ENCODE measurements around the gene CCDC138.

CCDC138 gene

GRCh38 chr2:108918941-108919341 is 132.4 kb downstream of the CCDC138 start:
- no peak overlapping the region for H3K27ac ChIP-seq (ENCODE audit: low read depth, low read length, severe bottlenecking)
- H3K9me3 ChIP-seq (ENCODE audit: control insufficient read depth, low read length), result no peaks in the 10 kb centered on the region
- no peaks in the 10 kb centered on the region for H3K36me3 ChIP-seq (ENCODE audit: control insufficient read depth, insufficient read depth, low read length)
- H3K4me3 ChIP-seq (ENCODE audit: extremely low read depth, insufficient read depth, low read length, poor library complexity, severe bottlenecking), result no peak overlapping the region
- no peaks in the 10 kb centered on the region for H3K4me1 ChIP-seq (ENCODE audit: control insufficient read depth, insufficient read depth, low read length, poor library complexity, severe bottlenecking)
- 92 to 94% methylated on average over 13 to 14 of the region's 14 CpGs for WGBS, 2 experiments (ENCODE audit: insufficient coverage in 2 of 2)

- no peaks in the 10 kb centered on the region for H3K9me3 ChIP-seq (ENCODE audit: control insufficient read depth, low read length)
- no peaks in the 10 kb centered on the region for H3K4me1 ChIP-seq (ENCODE audit: control insufficient read depth, insufficient read depth, low read length, poor library complexity, severe bottlenecking)
- H3K4me3 ChIP-seq (ENCODE audit: extremely low read depth, insufficient read depth, low read length, poor library complexity, severe bottlenecking), result no peak overlapping the region
- H3K36me3 ChIP-seq (ENCODE audit: control insufficient read depth, insufficient read depth, low read length), result no peaks in the 10 kb centered on the region
- H3K27ac ChIP-seq (ENCODE audit: low read depth, low read length, severe bottlenecking), result no peak overlapping the region
- WGBS, 2 experiments (ENCODE audit: insufficient coverage in 2 of 2), result 89 to 94% methylated on average over 18 to 19 of the region's 19 CpGs
Observed at GRCh38 chr2:108919571-108920373, 133.2 kb downstream of the CCDC138 start.

GRCh38 chr2:108920686-108921085 is 134.1 kb downstream of the CCDC138 start:
- H3K27ac ChIP-seq (ENCODE audit: low read depth, low read length, severe bottlenecking), result no peak overlapping the region
- H3K9me3 ChIP-seq (ENCODE audit: control insufficient read depth, low read length), result no peaks in the 10 kb centered on the region
- H3K36me3 ChIP-seq (ENCODE audit: control insufficient read depth, insufficient read depth, low read length), result no peaks in the 10 kb centered on the region
- WGBS, 2 experiments (ENCODE audit: insufficient coverage in 2 of 2), result 89 to 91% methylated on average over 5 to 7 of the region's 7 CpGs
- no peaks in the 10 kb centered on the region for H3K4me1 ChIP-seq (ENCODE audit: control insufficient read depth, insufficient read depth, low read length, poor library complexity, severe bottlenecking)
- no peak overlapping the region for H3K4me3 ChIP-seq (ENCODE audit: extremely low read depth, insufficient read depth, low read length, poor library complexity, severe bottlenecking)

- H3K4me1 ChIP-seq (ENCODE audit: control insufficient read depth, insufficient read depth, low read length, poor library complexity, severe bottlenecking), result no peaks in the 10 kb centered on the region
Observed at GRCh38 chr2:108921096-108922030, 134.8 kb downstream of the CCDC138 start.

GRCh38 chr2:108922141-108922915 is 135.8 kb downstream of the CCDC138 start:
- 56 to 74% methylated on average over 4 to 6 of the region's 11 CpGs for WGBS, 2 experiments (ENCODE audit: insufficient coverage in 2 of 2)
- no peak overlapping the region for H3K4me3 ChIP-seq (ENCODE audit: extremely low read depth, insufficient read depth, low read length, poor library complexity, severe bottlenecking)
- H3K9me3 ChIP-seq (ENCODE audit: control insufficient read depth, low read length), result no peaks in the 10 kb centered on the region
- no peaks in the 10 kb centered on the region for H3K4me1 ChIP-seq (ENCODE audit: control insufficient read depth, insufficient read depth, low read length, poor library complexity, severe bottlenecking)
- H3K36me3 ChIP-seq (ENCODE audit: control insufficient read depth, insufficient read depth, low read length), result no peaks in the 10 kb centered on the region
- no peak overlapping the region for H3K27ac ChIP-seq (ENCODE audit: low read depth, low read length, severe bottlenecking)

More at GRCh38 chr2:108921096-108922030, 134.8 kb downstream of the CCDC138 start:
- Histone ChIP-seq H3K4me3 (ENCODE audit: extremely low read depth, insufficient read depth, low read length, poor library complexity, severe bottlenecking) (no peak overlapping the region), H3K9me3 (ENCODE audit: control insufficient read depth, low read length) (no peaks in the 10 kb centered on the region), H3K36me3 (ENCODE audit: control insufficient read depth, insufficient read depth, low read length) (no peaks in the 10 kb centered on the region), H3K27ac (ENCODE audit: low read depth, low read length, severe bottlenecking) (no peak overlapping the region)
- WGBS, 2 experiments (ENCODE audit: insufficient coverage in 2 of 2), result 87 to 95% methylated on average over 13 to 14 of the region's 16 CpGs

- Histone ChIP-seq H3K27ac (ENCODE audit: low read depth, low read length, severe bottlenecking) (no peak overlapping the region), H3K4me3 (ENCODE audit: extremely low read depth, insufficient read depth, low read length, poor library complexity, severe bottlenecking) (no peak overlapping the region), H3K4me1 (ENCODE audit: control insufficient read depth, insufficient read depth, low read length, poor library complexity, severe bottlenecking) (no peaks in the 10 kb centered on the region), H3K36me3 (ENCODE audit: control insufficient read depth, insufficient read depth, low read length) (no peaks in the 10 kb centered on the region), H3K9me3 (ENCODE audit: control insufficient read depth, low read length) (no peaks in the 10 kb centered on the region)
- 92 to 93% methylated on average over 6 to 10 of the region's 12 CpGs for whole genome bisulfite sequencing, 2 experiments (ENCODE audit: insufficient coverage in 2 of 2)
Observed at GRCh38 chr2:108923019-108923700, 136.6 kb downstream of the CCDC138 start.

- no peaks in the 10 kb centered on the region for H3K9me3 ChIP-seq (ENCODE audit: control insufficient read depth, low read length)
- H3K36me3 ChIP-seq (ENCODE audit: control insufficient read depth, insufficient read depth, low read length), result no peaks in the 10 kb centered on the region
- H3K4me3 ChIP-seq (ENCODE audit: extremely low read depth, insufficient read depth, low read length, poor library complexity, severe bottlenecking), result no peak overlapping the region
- H3K4me1 ChIP-seq (ENCODE audit: control insufficient read depth, insufficient read depth, low read length, poor library complexity, severe bottlenecking), result no peaks in the 10 kb centered on the region
- WGBS, 2 experiments (ENCODE audit: insufficient coverage in 2 of 2), result 88 to 95% methylated on average over 11 to 12 of the region's 13 CpGs
- no peak overlapping the region for H3K27ac ChIP-seq (ENCODE audit: low read depth, low read length, severe bottlenecking)
Observed at GRCh38 chr2:108923736-108924579, 137.4 kb downstream of the CCDC138 start.

GRCh38 chr2:108924580-108925251 is 138.1 kb downstream of the CCDC138 start:
- H3K4me3 ChIP-seq (ENCODE audit: extremely low read depth, insufficient read depth, low read length, poor library complexity, severe bottlenecking), result no peak overlapping the region
- no peaks in the 10 kb centered on the region for H3K4me1 ChIP-seq (ENCODE audit: control insufficient read depth, insufficient read depth, low read length, poor library complexity, severe bottlenecking)
- H3K9me3 ChIP-seq (ENCODE audit: control insufficient read depth, low read length), result no peaks in the 10 kb centered on the region
- H3K27ac ChIP-seq (ENCODE audit: low read depth, low read length, severe bottlenecking), result no peak overlapping the region
- 91% methylated on average over 9 to 13 of the region's 14 CpGs for WGBS, 2 experiments (ENCODE audit: insufficient coverage in 2 of 2)
- H3K36me3 ChIP-seq (ENCODE audit: control insufficient read depth, insufficient read depth, low read length), result no peaks in the 10 kb centered on the region

GRCh38 chr2:108925286-108925685 is 138.7 kb downstream of the CCDC138 start:
- H3K4me1 ChIP-seq (ENCODE audit: control insufficient read depth, insufficient read depth, low read length, poor library complexity, severe bottlenecking), result no peaks in the 10 kb centered on the region
- H3K4me3 ChIP-seq (ENCODE audit: extremely low read depth, insufficient read depth, low read length, poor library complexity, severe bottlenecking), result no peak overlapping the region
- H3K36me3 ChIP-seq (ENCODE audit: control insufficient read depth, insufficient read depth, low read length), result no peaks in the 10 kb centered on the region
- H3K27ac ChIP-seq (ENCODE audit: low read depth, low read length, severe bottlenecking), result no peak overlapping the region
- 85 to 100% methylated on average over 2 to 5 of the region's 6 CpGs for WGBS, 2 experiments (ENCODE audit: insufficient coverage in 2 of 2)
- no peaks in the 10 kb centered on the region for H3K9me3 ChIP-seq (ENCODE audit: control insufficient read depth, low read length)
